CD14-positive monocyte (primary cell): ENCODE measurements around the gene RECK. TPM values are rescaled to one million over a fixed set of nuclear protein-coding genes. Genes with fewer than 3 reads are reported as not detected.
A peak's percentile ranks its signal among the peaks of the same experiment; 100 is the strongest.

Experiments
- DNase-seq, 3 donors: peaks; one replicate each; pipeline ENCODE4 v3.0.0-alpha.2; 2011 to 2022
- H2AFZ ChIP-seq: 2 replicates; pipeline ENCODE4 v1.6.0; 2012; ENCODE audit warnings: mild to moderate bottlenecking, low read depth, low read length, inconsistent platforms; ENCODE audit not compliant: insufficient read depth, poor library complexity, severe bottlenecking
- H3K27ac ChIP-seq, 2 donors: 1 replicate in 1 of 2; 2 replicates in 1 of 2; pipeline ENCODE4 v1.5.1; 2012 to 2013; ENCODE audit warnings: low read length in 2 of 2, control low read depth in 1 of 2, inconsistent platforms in 1 of 2, low read depth in 1 of 2, mild to moderate bottlenecking in 1 of 2
- H3K27me3 ChIP-seq, 2 donors: one replicate each; pipeline versions ENCODE4 v1.6.0 to v1.6.1; 2011 to 2013; ENCODE audit warnings: low read length in 2 of 2; ENCODE audit not compliant: control insufficient read depth in 2 of 2, insufficient read depth in 2 of 2
- H3K36me3 ChIP-seq, 2 donors: replicated peaks in 1 of 2; 1 replicate in 1 of 2; 2 replicates in 1 of 2; pipeline versions ENCODE4 v1.5.1 to v1.6.1; 2012 to 2013; ENCODE audit warnings: low read length in 2 of 2, control low read depth in 1 of 2, inconsistent platforms in 1 of 2, mild to moderate bottlenecking in 1 of 2; ENCODE audit not compliant: insufficient read depth in 2 of 2, control insufficient read depth in 1 of 2
- H3K4me1 ChIP-seq, 2 donors: 1 replicate in 1 of 2; 2 replicates in 1 of 2; pipeline versions ENCODE4 v1.5.1 to v1.6.1; 2012 to 2013; ENCODE audit warnings: low read length in 2 of 2, control low read depth in 1 of 2, inconsistent platforms in 1 of 2, mild to moderate bottlenecking in 1 of 2, moderate library complexity in 1 of 2; ENCODE audit not compliant: insufficient read depth in 2 of 2, control insufficient read depth in 1 of 2
- H3K4me2 ChIP-seq: replicated peaks from 2 replicates; pipeline ENCODE3; 2012; ENCODE audit warnings: low read length, moderate library complexity, mild to moderate bottlenecking; ENCODE audit not compliant: poor library complexity, severe bottlenecking; ENCODE audit errors: extremely low read depth
- H3K4me3 ChIP-seq, 3 experiments: fragments of 200-600 bp in 1 of 3; sonication (generic) in 1 of 3; replicated peaks in 1 of 3; 1 replicate in 2 of 3; 2 replicates in 1 of 3; pipeline ENCODE4 v1.5.1; 2011 to 2013; ENCODE audit warnings: low read length in 3 of 3, mild to moderate bottlenecking in 3 of 3, control low read depth in 2 of 3, low read depth in 2 of 3, inconsistent platforms in 1 of 3, moderate library complexity in 1 of 3
- H3K79me2 ChIP-seq: 2 replicates; pipeline ENCODE4 v1.6.0; 2012; ENCODE audit warnings: mild to moderate bottlenecking, control low read depth, inconsistent platforms, low read length, moderate library complexity; ENCODE audit not compliant: insufficient read depth
- H3K9ac ChIP-seq: 2 replicates; pipeline ENCODE4 v1.6.0; 2017; ENCODE audit warnings: low read length, mild to moderate bottlenecking; ENCODE audit not compliant: insufficient read depth, poor library complexity, severe bottlenecking
- H3K9me3 ChIP-seq, 2 donors: replicated peaks in 1 of 2; 1 replicate in 1 of 2; 2 replicates in 1 of 2; pipeline versions ENCODE4 v1.5.1 to v1.6.1; 2012 to 2013; ENCODE audit warnings: low read length in 2 of 2, control low read depth in 1 of 2; ENCODE audit not compliant: control insufficient read depth in 1 of 2, insufficient read depth in 1 of 2
- H4K20me1 ChIP-seq: 2 replicates; pipeline ENCODE4 v1.6.0; 2012; ENCODE audit warnings: mild to moderate bottlenecking, low read length, control low read depth, moderate library complexity; ENCODE audit not compliant: insufficient read depth
- H3K27ac Mint-ChIP-seq, 7 donors: one replicate each; pipeline ENCODE4 v1.8.0; 2020; ENCODE audit warnings: mild to moderate bottlenecking in 7 of 7, mixed read lengths in 7 of 7, moderate library complexity in 6 of 7, inconsistent platforms in 2 of 7
- H3K27me3 Mint-ChIP-seq, 3 donors: one replicate each; pipeline ENCODE4 v1.8.0; 2021 to 2022; ENCODE audit warnings: low read depth in 3 of 3, mild to moderate bottlenecking in 3 of 3, mixed read lengths in 3 of 3, moderate library complexity in 3 of 3, inconsistent platforms in 1 of 3
- H3K36me3 Mint-ChIP-seq, 2 donors: one replicate each; pipeline ENCODE4 v1.8.0; 2020; ENCODE audit warnings: mixed read lengths in 2 of 2, inconsistent platforms in 1 of 2, mild to moderate bottlenecking in 1 of 2
- H3K4me1 Mint-ChIP-seq: one replicate; pipeline ENCODE4 v1.8.0; 2020; ENCODE audit warnings: mild to moderate bottlenecking, mixed read lengths
- H3K4me3 Mint-ChIP-seq, 2 donors: one replicate each; pipeline ENCODE4 v1.8.0; 2020; ENCODE audit warnings: mild to moderate bottlenecking in 2 of 2, mixed read lengths in 2 of 2, moderate library complexity in 1 of 2
- H3K9me3 Mint-ChIP-seq, 7 donors: one replicate each; pipeline ENCODE4 v1.8.0; 2020 to 2022; ENCODE audit warnings: mixed read lengths in 7 of 7, mild to moderate bottlenecking in 6 of 7, moderate library complexity in 6 of 7, inconsistent platforms in 2 of 7
- CTCF ChIP-seq: fragments of 200-600 bp; IDR thresholded peaks from one replicate; pipeline ENCODE4 v1.8.0; 2022; ENCODE audit warnings: antibody characterized with exemption, mild to moderate bottlenecking
- WGBS: methylation state at CpG from one replicate; pipeline ENCODE4 v1.1.5; 2013; ENCODE audit warnings: missing lambda C conversion rate; ENCODE audit not compliant: insufficient coverage; 5-methylcytosine and 5-hydroxymethylcytosine counted together
- intact Hi-C, 2 donors: fragments of 100-400 bp; cut with micrococcal nuclease; formaldehyde crosslinking; loops; one replicate each; pipeline versions ENCODE4 v1.15.0 to v1.15.1; 2023
- polyA minus RNA-seq: library from RNA; depleted of rRNA, polyadenylated mRNA; stranded (reverse); fragments of >200 nt; gene quantifications from 2 replicates; pipeline ENCODE4 v1.2.3, GENCODE V29; 2012
- polyA plus RNA-seq, 3 donors: library from polyadenylated mRNA; depleted of rRNA in 1 of 3; unstranded in 2 of 3; stranded (reverse) in 1 of 3; fragments of 300-500 nt in 2 of 3; fragments of >200 nt in 1 of 3; fragmentation: Illumina TruSeq in 2 of 3; gene quantifications; 1 replicate in 2 of 3; 2 replicates in 1 of 3; pipeline ENCODE4 v1.2.3, GENCODE V29; 2012 to 2021
- total RNA-seq, 12 experiments: library from RNA in 1 of 12; stranded (reverse) in 1 of 12; fragments of 120-200 nt in 1 of 12; gene quantifications; one replicate each; pipeline ENCODE4 v1.2.4 and lab custom pipeline; 2013 to 2026; ENCODE audit warnings: mixed read lengths in 6 of 12, inconsistent platforms in 1 of 12

RECK gene
- total RNA-seq (2013): 3.7 TPM
- polyA plus RNA-seq (1 to 10 TPM; 5.0 to 5.2 (median 5.1) TPM), polyA minus RNA-seq (2.2 and 2.8 TPM in 2 replicates), total RNA-seq (lab: John Stamatoyannopoulos, UW) (1.2 to 8.4 (median 6.4) reads per million in 11 experiments)

GRCh38 chr9:36036780-36037548 is at the start of gene RECK:
TSS of gene RECK (plus strand) at chr9:36036913. CDS start at chr9:36036999, 86 bp downstream.
- no peaks in the 10 kb centered on the region for H3K9me3 Mint-ChIP-seq

More at GRCh38 chr9:36036780-36037548, at the start of gene RECK:
- Histone ChIP-seq H3K4me3 (peak within 1 kb of the TSS; percentile 59 to 88 (median 68)), H3K4me1 (peaks cover 25 to 27% of the 10 kb centered on the region in 2 donors), H3K27ac (peak within 1 kb of the TSS in 1 of 2 donors; percentile 39), H2AFZ (peak within 1 kb of the TSS; percentile 98), H3K36me3 (no peaks in the 10 kb centered on the region), H4K20me1 (no peaks in the 10 kb centered on the region), H3K4me2 (peak within 1 kb of the TSS; percentile 92), H3K27me3 (peaks cover 0 to 3% of the 10 kb centered on the region in 2 donors), H3K9ac (peak within 1 kb of the TSS; percentile 76), H3K79me2 (peaks cover 23% of the 10 kb centered on the region), H3K9me3 (no peaks in the 10 kb centered on the region)
- no peak for TF ChIP-seq CTCF
- intact Hi-C loops: loop anchor here (10.0 kb wide), 1 partner anchor 128 kb away; the partner anchor contains the start of gene CCIN (in 2 of the 2)
- peak; percentile 64 to 77 (median 69) for DNase-seq
- peaks cover 6 to 8% (median 8%) of the 10 kb centered on the region in 3 donors for H3K27me3 Mint-ChIP-seq
- WGBS: under 1% methylated on average over 76 of the region's 77 CpGs
- peak within 1 kb of the TSS; percentile 94 to 97 for H3K4me3 Mint-ChIP-seq
- peaks cover 35% of the 10 kb centered on the region for H3K4me1 Mint-ChIP-seq
- H3K36me3 Mint-ChIP-seq: no peaks in the 10 kb centered on the region
- peak within 1 kb of the TSS in 5 of 7 donors; percentile 22 to 82 (median 74) for H3K27ac Mint-ChIP-seq
